ENCODE measurements around the gene HSPB7.
A peak's percentile ranks its signal among the peaks of the same experiment; 100 is the strongest.

The HSPB7 gene

GRCh38 chr1:15972409-15972808 lies 45.4 kb downstream of the HSPB7 start:
- H3K27ac ChIP-seq (ENCODE audit: low read length) = no peak overlapping the region
- H3K27me3 ChIP-seq (ENCODE audit: insufficient read depth, low read length, poor library complexity) = no peaks in the 10 kb centered on the region
- H3K4me1 ChIP-seq (ENCODE audit: insufficient read depth, low read length) = peaks cover 25% of the 10 kb centered on the region
- H3K4me3 ChIP-seq (ENCODE audit: low read depth in 1 of 2, low read length in 2 of 2) = no peak overlapping the region
- H4K20me1 ChIP-seq (ENCODE audit: insufficient read depth, low read length) = peaks cover 30% of the 10 kb centered on the region; the same call in 1 of the 2 replicates
- H3K79me2 ChIP-seq (ENCODE audit: insufficient read depth, low read length) = peaks cover 74% of the 10 kb centered on the region
- TF ChIP-seq EZH2 (IDR thresholded peaks at IDR 0.05; ENCODE audit: borderline replicate concordance, low read depth, low read length, severe bottlenecking) = no peak
- TF ChIP-seq, protein P1, sequence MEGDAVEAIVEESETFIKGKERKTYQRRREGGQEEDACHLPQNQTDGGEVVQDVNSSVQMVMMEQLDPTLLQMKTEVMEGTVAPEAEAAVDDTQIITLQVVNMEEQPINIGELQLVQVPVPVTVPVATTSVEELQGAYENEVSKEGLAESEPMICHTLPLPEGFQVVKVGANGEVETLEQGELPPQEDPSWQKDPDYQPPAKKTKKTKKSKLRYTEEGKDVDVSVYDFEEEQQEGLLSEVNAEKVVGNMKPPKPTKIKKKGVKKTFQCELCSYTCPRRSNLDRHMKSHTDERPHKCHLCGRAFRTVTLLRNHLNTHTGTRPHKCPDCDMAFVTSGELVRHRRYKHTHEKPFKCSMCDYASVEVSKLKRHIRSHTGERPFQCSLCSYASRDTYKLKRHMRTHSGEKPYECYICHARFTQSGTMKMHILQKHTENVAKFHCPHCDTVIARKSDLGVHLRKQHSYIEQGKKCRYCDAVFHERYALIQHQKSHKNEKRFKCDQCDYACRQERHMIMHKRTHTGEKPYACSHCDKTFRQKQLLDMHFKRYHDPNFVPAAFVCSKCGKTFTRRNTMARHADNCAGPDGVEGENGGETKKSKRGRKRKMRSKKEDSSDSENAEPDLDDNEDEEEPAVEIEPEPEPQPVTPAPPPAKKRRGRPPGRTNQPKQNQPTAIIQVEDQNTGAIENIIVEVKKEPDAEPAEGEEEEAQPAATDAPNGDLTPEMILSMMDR (IDR thresholded peaks at IDR 0.05; ENCODE audit: borderline replicate concordance, extremely low read depth, low read length, poor library complexity, severe bottlenecking) = no peak
- H3K36me3 ChIP-seq (ENCODE audit: insufficient read depth, low read length) = peaks cover 39% of the 10 kb centered on the region
- no peak overlapping the region for H2AFZ ChIP-seq (ENCODE audit: low read depth, low read length)
- no peak overlapping the region for H3K9ac ChIP-seq (ENCODE audit: low read depth, low read length)
- DNase-seq = no peak
- ATAC-seq (ENCODE audit: insufficient read depth, low read depth) = no peak
- H3K4me2 ChIP-seq (ENCODE audit: insufficient read depth, low read length) = peak overlapping the region; percentile 5; the same call in 1 of the 2 replicates
- H3K9me3 ChIP-seq (ENCODE audit: insufficient read depth, low read length, severe bottlenecking) = peaks cover 5% of the 10 kb centered on the region

DNA sequence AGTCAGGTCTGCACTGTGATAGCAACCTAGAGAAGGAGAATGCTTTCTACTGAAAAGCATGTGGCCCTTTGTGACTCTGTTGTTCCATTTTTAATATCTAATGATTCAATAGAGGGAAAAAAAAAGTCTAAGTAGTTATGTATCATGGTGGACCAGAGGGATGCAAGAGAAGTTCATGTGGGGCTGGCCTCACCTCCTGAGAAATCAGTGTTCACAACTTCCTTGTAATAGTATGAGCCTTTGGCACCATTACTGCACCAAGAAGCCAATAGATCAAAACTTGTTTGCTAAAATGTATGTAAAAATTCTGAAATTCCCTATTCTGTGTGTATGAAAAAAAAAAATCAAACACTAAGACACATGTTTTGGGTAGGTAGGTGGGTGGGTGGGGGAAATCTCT lies 46.9 kb downstream of the HSPB7 start:
- no peak for TF ChIP-seq EZH2 (IDR thresholded peaks at IDR 0.05; ENCODE audit: borderline replicate concordance, low read depth, low read length, severe bottlenecking)
- TF ChIP-seq, protein P1 (IDR thresholded peaks at IDR 0.05; ENCODE audit: borderline replicate concordance, extremely low read depth, low read length, poor library complexity, severe bottlenecking) = no peak

GRCh38 chr1:15969321-15969880 lies 48.4 kb downstream of the HSPB7 start:
- H3K36me3 ChIP-seq (ENCODE audit: insufficient read depth, low read length) = peaks cover 48% of the 10 kb centered on the region

More for the DNA sequence above, 46.9 kb downstream of the HSPB7 start:
- no peak for ATAC-seq (ENCODE audit: insufficient read depth, low read depth)
- no peak overlapping the region for H2AFZ ChIP-seq (ENCODE audit: low read depth, low read length)
- no peaks in the 10 kb centered on the region for H3K27me3 ChIP-seq (ENCODE audit: insufficient read depth, low read length, poor library complexity)
- no peak overlapping the region for H3K4me3 ChIP-seq (ENCODE audit: low read depth in 1 of 2, low read length in 2 of 2)
- peaks cover 37% of the 10 kb centered on the region for H4K20me1 ChIP-seq (ENCODE audit: insufficient read depth, low read length)
- H3K36me3 ChIP-seq (ENCODE audit: insufficient read depth, low read length) = peaks cover 48% of the 10 kb centered on the region
- H3K27ac ChIP-seq (ENCODE audit: low read length) = no peak overlapping the region
- H3K4me1 ChIP-seq (ENCODE audit: insufficient read depth, low read length) = peaks cover 17% of the 10 kb centered on the region
- no peak overlapping the region for H3K4me2 ChIP-seq (ENCODE audit: insufficient read depth, low read length)
- H3K9ac ChIP-seq (ENCODE audit: low read depth, low read length) = no peak overlapping the region
- H3K9me3 ChIP-seq (ENCODE audit: insufficient read depth, low read length, severe bottlenecking) = no peaks in the 10 kb centered on the region
- H3K79me2 ChIP-seq (ENCODE audit: insufficient read depth, low read length) = peaks cover 89% of the 10 kb centered on the region
- no peak for DNase-seq

More at GRCh38 chr1:15969321-15969880, 48.4 kb downstream of the HSPB7 start:
- Histone ChIP-seq H3K79me2 (ENCODE audit: insufficient read depth, low read length) (peaks cover 85% of the 10 kb centered on the region), H3K27me3 (ENCODE audit: insufficient read depth, low read length, poor library complexity) (no peaks in the 10 kb centered on the region), H2AFZ (ENCODE audit: low read depth, low read length) (no peak overlapping the region), H3K4me3 (ENCODE audit: low read depth in 1 of 2, low read length in 2 of 2) (no peak overlapping the region), H4K20me1 (ENCODE audit: insufficient read depth, low read length) (peaks cover 41% of the 10 kb centered on the region), H3K4me2 (ENCODE audit: insufficient read depth, low read length) (no peak overlapping the region), H3K4me1 (ENCODE audit: insufficient read depth, low read length) (peaks cover 8% of the 10 kb centered on the region), H3K9ac (ENCODE audit: low read depth, low read length) (no peak overlapping the region), H3K27ac (ENCODE audit: low read length) (no peak overlapping the region), H3K9me3 (ENCODE audit: insufficient read depth, low read length, severe bottlenecking) (no peaks in the 10 kb centered on the region)
- DNase-seq (no peak), ATAC-seq (ENCODE audit: insufficient read depth, low read depth) (no peak)
- no peak for TF ChIP-seq EZH2 (IDR thresholded peaks at IDR 0.05; ENCODE audit: borderline replicate concordance, low read depth, low read length, severe bottlenecking)
- TF ChIP-seq, protein P1 (IDR thresholded peaks at IDR 0.05; ENCODE audit: borderline replicate concordance, extremely low read depth, low read length, poor library complexity, severe bottlenecking) = no peak

Data from DND-41 (cell line).